Measurements from ENCODE around the gene TUBGCP6. TPM values are rescaled to one million over a fixed set of nuclear protein-coding genes. Genes with fewer than 3 reads are reported as not detected.

TUBGCP6 gene
- total and polyA plus RNA-seq, 2 donors (not counting 3 experiments of a cell fraction or from before 2014, with no cell fraction given), result 33.1 to 45.3 TPM

GRCh38 chr22:50215297-50216054, 29.3 kb downstream of the TUBGCP6 start:
- no peaks in the 10 kb centered on the region for H4K20me1 ChIP-seq (replicated peaks; ENCODE audit: control insufficient read depth, extremely low read depth, insufficient read depth, low read length)
- no peak overlapping the region for H2AFZ ChIP-seq (ENCODE audit: low read depth, low read length)
- peaks cover 21% of the 10 kb centered on the region for H3K79me2 ChIP-seq (ENCODE audit: control insufficient read depth, insufficient read depth, low read length)
- H3K27me3 ChIP-seq (ENCODE audit: control insufficient read depth in 2 of 2, insufficient read depth in 2 of 2, low read length in 2 of 2), result no peaks in the 10 kb centered on the region
- no peak overlapping the region for H3K4me3 ChIP-seq (replicated peaks in 1 of 3; ENCODE audit: insufficient read depth in 1 of 3, low read depth in 1 of 3, low read length in 3 of 3)
- POLR2A ChIA-PET, result interaction anchor here (0.7 kb wide), 1 partner anchor 445 kb away, joined by 9 read pairs; no protein-coding TSS in a partner anchor
- TF ChIP-seq MYC (IDR thresholded peaks at IDR 0.05; ENCODE audit: low read depth, low read length), result no peak
- no peak for TF ChIP-seq JUN (IDR thresholded peaks at IDR 0.05; ENCODE audit: borderline replicate concordance, insufficient read depth, insufficient read length, low read depth)
- TF ChIP-seq FOS (IDR thresholded peaks at IDR 0.05; ENCODE audit: borderline replicate concordance, insufficient read depth, low read length), result no peak
- no peak for TF ChIP-seq EZH2 (IDR thresholded peaks at IDR 0.05; ENCODE audit: borderline replicate concordance, low read depth, low read length, severe bottlenecking)
- no peak for TF ChIP-seq MAX (IDR thresholded peaks at IDR 0.05; ENCODE audit: insufficient read depth, insufficient read length)
- no peak for TF ChIP-seq GATA2 (IDR thresholded peaks at IDR 0.05; ENCODE audit: insufficient read depth, insufficient read length, low read depth, low read length)
- no peak for TF ChIP-seq POLR2A (IDR thresholded peaks at IDR 0.05; ENCODE audit: low read depth, low read length)
- TF ChIP-seq CTCF (IDR thresholded peaks at IDR 0.05; ENCODE audit: extremely low read depth in 1 of 2, insufficient read depth in 1 of 2, low read depth in 1 of 2, low read length in 2 of 2), result no peak
- no peak for TF ChIP-seq POLR2AphosphoS5 (IDR thresholded peaks at IDR 0.05; ENCODE audit: insufficient read depth, low read depth, low read length)
- CTCF ChIA-PET, result interaction anchor here (2.1 kb wide), 1 partner anchor 8 kb away, joined by 5 read pairs; no protein-coding TSS in a partner anchor
- H3K36me3 ChIP-seq (ENCODE audit: control insufficient read depth in 2 of 2, extremely low read depth in 1 of 2, insufficient read depth in 2 of 2, low read length in 2 of 2), result peaks cover 26 to 55% of the 10 kb centered on the region in 2 experiments
- BruUV-seq (replicated peaks), result no TSS peak
- DNase-seq (ENCODE audit: low read depth, low spot score) (no peak), FAIRE-seq (no peak)
- no peaks in the 10 kb centered on the region for H3K4me1 ChIP-seq (ENCODE audit: control insufficient read depth, extremely low read depth, insufficient read depth, low read length)
- dilution Hi-C loops (cut with MboI; ENCODE audit: extremely low pct_ligation_motif_present, low sequenced_read_pairs) (no loop called here), intact Hi-C loops (cut with micrococcal nuclease) (no loop called here)
- no peaks in the 10 kb centered on the region for H3K9me3 ChIP-seq (replicated peaks; ENCODE audit: control insufficient read depth, insufficient read depth, low read length)
- no peak overlapping the region for H3K9ac ChIP-seq (replicated peaks; ENCODE audit: extremely low read depth, insufficient read depth, low read length)
- no peak overlapping the region for H3K27ac ChIP-seq (ENCODE audit: insufficient read depth, low read depth, low read length)
- no peak overlapping the region for H3K4me2 ChIP-seq (ENCODE audit: insufficient read depth, low read length)
- H3K9me1 ChIP-seq (replicated peaks; ENCODE audit: control insufficient read depth, extremely low read depth, insufficient read depth, low read length), result no peaks in the 10 kb centered on the region

Measured in endothelial cell of umbilical vein (primary cell).